Breast epithelium (tissue), 4 donors: ENCODE results near the gene NRXN3. TPM values are rescaled to one million over a fixed set of nuclear protein-coding genes. Genes with fewer than 3 reads are reported as not detected.

ENCODE experiments used
- DNase-seq, 2 donors: peaks; one replicate each; pipeline ENCODE4 v3.0.0-alpha.2; 2019; ENCODE audit warnings: low spot score in 2 of 2
- H3K27ac ChIP-seq, 2 donors: fragments of 200-600 bp; sonication (generic) in 1 of 2; one replicate each; pipeline ENCODE4 v1.5.1; 2016 to 2019; ENCODE audit warnings: mild to moderate bottlenecking in 1 of 2
- H3K27me3 ChIP-seq, 2 donors: fragments of 200-600 bp; sonication (generic) in 1 of 2; one replicate each; pipeline versions ENCODE4 v1.5.1 to v1.6.0; 2017 to 2019; ENCODE audit warnings: control low read depth in 1 of 2, mild to moderate bottlenecking in 1 of 2
- H3K36me3 ChIP-seq: fragments of 200-600 bp; one replicate; pipeline ENCODE4 v1.5.1; 2019
- H3K4me1 ChIP-seq, 2 donors: fragments of 200-600 bp; sonication (generic); one replicate each; pipeline ENCODE4 v1.5.1; 2016 to 2019; ENCODE audit warnings: control low read depth in 1 of 2
- H3K4me3 ChIP-seq, 3 donors: fragments of 200-600 bp; sonication (generic); 1 replicate in 2 of 3; 2 replicates in 1 of 3; pipeline ENCODE4 v1.5.1; 2016 to 2019; ENCODE audit warnings: mild to moderate bottlenecking in 3 of 3, moderate library complexity in 2 of 3
- H3K9me3 ChIP-seq, 2 donors: fragments of 200-600 bp; sonication (generic) in 1 of 2; one replicate each; pipeline ENCODE4 v1.5.1; 2016 to 2019; ENCODE audit warnings: control low read depth in 1 of 2
- POLR2A ChIP-seq: fragments of 450-650 bp; IDR thresholded peaks from one replicate; pipeline ENCODE4 v1.6.1; 2016; ENCODE audit warnings: antibody characterized with exemption, mild to moderate bottlenecking, moderate library complexity
- POLR2AphosphoS5 ChIP-seq, 3 donors: sonication (generic); formaldehyde crosslinking; IDR thresholded peaks; one replicate each; pipeline ENCODE4 v1.6.1; 2017; ENCODE audit warnings: antibody characterized with exemption in 3 of 3
- intact Hi-C: fragments of 100-400 bp; cut with DNase I; formaldehyde crosslinking; loops from one replicate; pipeline ENCODE4 v1.15.1; 2023; ENCODE audit warnings: low total_unique reads
- total RNA-seq, 3 donors: library from RNA; depleted of rRNA; stranded (reverse); fragments of >200 nt; gene quantifications; one replicate each; pipeline ENCODE4 v1.1.0, GENCODE V29; 2016
- TF ChIP-seq, protein P1 (sequence below), 3 donors: fragments of 450-650 bp; IDR thresholded peaks; one replicate each; pipeline ENCODE4 v1.5.1; 2016 to 2017; ENCODE audit warnings: antibody characterized with exemption in 3 of 3, mild to moderate bottlenecking in 3 of 3, moderate library complexity in 3 of 3

Gene NRXN3
- total RNA-seq, 3 donors from 2014 or later: 2.9 to 3.6 (median 3.5) TPM

DNA sequence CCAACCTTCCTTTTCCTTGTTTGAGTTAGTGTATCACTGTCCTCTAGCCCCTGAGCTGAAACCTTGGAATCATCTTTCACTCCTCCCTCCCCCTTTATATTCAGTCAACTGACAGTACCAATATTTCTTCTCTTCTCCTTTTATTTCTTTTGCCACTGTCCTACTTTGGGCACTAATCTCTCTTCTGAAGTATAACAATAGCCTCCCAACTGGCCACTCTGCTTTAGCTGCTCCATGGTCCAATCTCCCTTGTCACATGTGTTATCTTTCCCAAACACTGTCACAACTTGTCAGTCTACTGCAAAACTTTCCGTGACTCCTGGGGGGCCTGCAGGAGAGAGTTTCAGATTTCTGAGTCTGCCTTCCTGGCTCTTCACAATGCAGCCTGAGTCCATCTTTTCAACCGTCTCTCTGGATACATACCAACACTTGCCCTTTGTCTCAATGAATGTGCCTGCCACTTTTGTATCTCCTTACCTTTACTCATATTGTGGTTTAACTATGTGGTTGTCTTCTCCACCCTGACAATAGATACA is 1570.0 kb downstream of the NRXN3 start:
- TF ChIP-seq POLR2AphosphoS5 (IDR thresholded peaks at IDR 0.05) (no peak), POLR2A (no peak)
- TF ChIP-seq, protein P1, sequence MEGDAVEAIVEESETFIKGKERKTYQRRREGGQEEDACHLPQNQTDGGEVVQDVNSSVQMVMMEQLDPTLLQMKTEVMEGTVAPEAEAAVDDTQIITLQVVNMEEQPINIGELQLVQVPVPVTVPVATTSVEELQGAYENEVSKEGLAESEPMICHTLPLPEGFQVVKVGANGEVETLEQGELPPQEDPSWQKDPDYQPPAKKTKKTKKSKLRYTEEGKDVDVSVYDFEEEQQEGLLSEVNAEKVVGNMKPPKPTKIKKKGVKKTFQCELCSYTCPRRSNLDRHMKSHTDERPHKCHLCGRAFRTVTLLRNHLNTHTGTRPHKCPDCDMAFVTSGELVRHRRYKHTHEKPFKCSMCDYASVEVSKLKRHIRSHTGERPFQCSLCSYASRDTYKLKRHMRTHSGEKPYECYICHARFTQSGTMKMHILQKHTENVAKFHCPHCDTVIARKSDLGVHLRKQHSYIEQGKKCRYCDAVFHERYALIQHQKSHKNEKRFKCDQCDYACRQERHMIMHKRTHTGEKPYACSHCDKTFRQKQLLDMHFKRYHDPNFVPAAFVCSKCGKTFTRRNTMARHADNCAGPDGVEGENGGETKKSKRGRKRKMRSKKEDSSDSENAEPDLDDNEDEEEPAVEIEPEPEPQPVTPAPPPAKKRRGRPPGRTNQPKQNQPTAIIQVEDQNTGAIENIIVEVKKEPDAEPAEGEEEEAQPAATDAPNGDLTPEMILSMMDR (IDR thresholded peaks at IDR 0.05): no peak
- Histone ChIP-seq H3K27ac (no peak overlapping the region), H3K4me1 (no peaks in the 10 kb centered on the region), H3K36me3 (no peaks in the 10 kb centered on the region), H3K27me3 (no peaks in the 10 kb centered on the region), H3K4me3 (no peak overlapping the region), H3K9me3 (peaks cover 4 to 20% of the 10 kb centered on the region in 2 donors)
- DNase-seq: no peak
- intact Hi-C loops: no loop called here

DNA sequence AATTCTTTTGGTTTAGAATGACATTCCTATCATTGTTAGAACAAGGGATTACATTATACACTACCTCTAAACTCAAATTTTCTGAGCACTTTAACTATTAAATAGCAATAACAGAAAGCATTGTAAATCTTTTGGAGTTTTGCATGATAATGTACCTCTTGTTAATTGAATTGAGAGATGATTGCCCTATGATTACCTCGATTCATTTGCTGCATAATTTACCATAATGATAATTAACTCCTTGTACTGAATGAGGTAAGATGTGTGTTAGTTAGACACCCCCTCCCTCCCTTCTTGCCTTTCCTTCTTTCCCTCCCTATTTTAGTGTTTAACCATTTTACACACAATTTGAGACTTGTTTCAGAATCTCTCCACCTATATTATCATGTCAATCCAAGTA is 1572.0 kb downstream of the NRXN3 start:
- TF ChIP-seq POLR2AphosphoS5 (IDR thresholded peaks at IDR 0.05) (no peak), POLR2A (no peak)
- TF ChIP-seq, protein P1 (IDR thresholded peaks at IDR 0.05): no peak
- no peaks in the 10 kb centered on the region for H3K4me1 ChIP-seq
- DNase-seq: no peak
- intact Hi-C loops: no loop called here
- no peaks in the 10 kb centered on the region for H3K27me3 ChIP-seq
- H3K36me3 ChIP-seq: no peaks in the 10 kb centered on the region
- peaks cover 4 to 12% of the 10 kb centered on the region in 2 donors for H3K9me3 ChIP-seq
- no peak overlapping the region for H3K4me3 ChIP-seq
- H3K27ac ChIP-seq: no peak overlapping the region

DNA sequence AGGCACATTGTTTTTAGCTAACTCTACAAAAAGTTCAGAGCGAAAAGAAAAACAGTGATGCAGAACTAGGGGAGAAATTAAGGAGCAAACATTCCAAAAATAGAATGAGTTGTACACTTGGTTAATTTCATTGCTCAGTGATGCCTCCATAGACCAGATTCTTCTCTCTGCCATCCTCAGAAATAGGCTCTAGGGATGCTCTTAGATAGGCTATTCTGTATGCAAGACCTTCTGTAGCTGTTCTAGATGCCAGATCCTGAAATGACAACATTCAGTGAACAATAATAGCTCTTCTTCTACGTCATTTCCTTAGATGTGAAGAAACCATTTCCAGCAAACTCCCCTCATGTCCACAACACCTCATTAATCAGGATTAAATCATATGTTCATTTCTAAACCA is 1574.9 kb downstream of the NRXN3 start:
- Histone ChIP-seq H3K27ac (no peak overlapping the region), H3K27me3 (no peaks in the 10 kb centered on the region), H3K36me3 (no peaks in the 10 kb centered on the region), H3K9me3 (no peaks in the 10 kb centered on the region), H3K4me1 (no peaks in the 10 kb centered on the region), H3K4me3 (no peak overlapping the region)
- intact Hi-C loops: no loop called here
- no peak for DNase-seq
- TF ChIP-seq POLR2A (no peak), POLR2AphosphoS5 (IDR thresholded peaks at IDR 0.05) (no peak)
- TF ChIP-seq, protein P1 (IDR thresholded peaks at IDR 0.05): no peak

DNA sequence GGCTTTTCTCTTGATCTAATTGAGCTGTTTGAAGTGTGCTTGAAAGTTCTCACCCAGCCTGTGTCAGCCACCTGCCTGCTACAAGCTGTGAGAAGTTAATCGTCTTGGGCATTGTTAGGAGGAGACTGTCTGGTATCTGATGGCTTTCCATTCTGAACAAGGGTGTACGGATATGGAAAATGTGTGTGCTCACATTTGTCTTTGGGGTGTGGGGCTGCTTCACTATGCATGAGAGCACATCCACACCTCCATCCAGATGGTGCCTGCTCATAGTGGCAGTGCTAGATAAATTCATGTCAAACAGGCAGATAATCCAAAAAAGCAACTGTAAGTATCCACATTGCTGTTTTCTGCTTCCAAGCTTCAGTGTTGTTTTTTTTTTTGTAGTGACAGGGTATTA is 1578.9 kb downstream of the NRXN3 start:
- no peak for TF ChIP-seq POLR2A
- TF ChIP-seq POLR2AphosphoS5 (IDR thresholded peaks at IDR 0.05): no peak
- TF ChIP-seq, protein P1 (IDR thresholded peaks at IDR 0.05): no peak
- intact Hi-C loops: no loop called here

DNA sequence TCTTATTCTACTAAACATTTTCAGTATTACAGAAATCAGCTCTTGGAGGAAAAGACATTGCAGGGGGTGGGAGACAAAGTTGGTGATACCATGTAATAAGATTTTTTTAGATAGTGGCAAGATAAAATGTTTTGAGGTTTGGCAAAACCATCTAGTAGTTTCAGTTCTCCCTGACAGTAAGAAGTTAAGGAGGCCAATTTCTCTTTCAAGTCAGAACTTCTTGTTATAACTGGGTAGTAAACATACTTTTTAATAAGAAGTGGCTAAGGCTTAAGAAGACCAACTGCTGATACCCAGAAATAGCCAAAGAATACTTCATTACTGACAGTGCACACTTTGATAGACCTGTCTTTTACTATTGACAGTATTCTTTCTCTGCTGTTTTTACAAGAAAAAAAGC is 1588.8 kb downstream of the NRXN3 start:
- no peaks in the 10 kb centered on the region for H3K9me3 ChIP-seq
- DNase-seq: no peak
- intact Hi-C loops: no loop called here
- no peaks in the 10 kb centered on the region for H3K36me3 ChIP-seq
- H3K27me3 ChIP-seq: no peaks in the 10 kb centered on the region
- no peaks in the 10 kb centered on the region for H3K4me1 ChIP-seq
- TF ChIP-seq POLR2AphosphoS5 (IDR thresholded peaks at IDR 0.05) (no peak), POLR2A (no peak)
- TF ChIP-seq, protein P1 (IDR thresholded peaks at IDR 0.05): no peak
- H3K4me3 ChIP-seq: no peak overlapping the region
- no peak overlapping the region for H3K27ac ChIP-seq

More for the DNA sequence above, 1578.9 kb downstream of the NRXN3 start:
- no peak overlapping the region for H3K4me3 ChIP-seq
- no peaks in the 10 kb centered on the region for H3K27me3 ChIP-seq
- no peak overlapping the region for H3K27ac ChIP-seq
- H3K36me3 ChIP-seq: no peaks in the 10 kb centered on the region
- H3K9me3 ChIP-seq: no peaks in the 10 kb centered on the region
- no peak for DNase-seq
- H3K4me1 ChIP-seq: no peaks in the 10 kb centered on the region
